K562 (cell line): ENCODE data around the gene TTLL10. TPM values are rescaled to one million over a fixed set of nuclear protein-coding genes. Genes with fewer than 3 reads are reported as not detected.

Experiments
- CBFB ChIP-seq: sonication (generic); formaldehyde crosslinking; IDR thresholded peaks from 2 replicates; pipeline ENCODE4 v1.4.0; 2020; ENCODE audit warnings: mild to moderate bottlenecking, missing genetic modification reagents
- MGA ChIP-seq: fragments of 450-650 bp; IDR thresholded peaks from 2 replicates; pipeline ENCODE4 v1.6.1; 2016; ENCODE audit warnings: mild to moderate bottlenecking, moderate library complexity
- NCOA2 ChIP-seq, 2 experiments: fragments of 450-650 bp; IDR thresholded peaks; 2 replicates each; pipeline ENCODE4 v1.6.1; 2018; ENCODE audit warnings: mild to moderate bottlenecking in 2 of 2, moderate library complexity in 1 of 2; ENCODE audit not compliant: partially characterized antibody in 2 of 2
- RERE ChIP-seq: sonication (generic); formaldehyde crosslinking; IDR thresholded peaks from 2 replicates; pipeline ENCODE4 v1.8.0; 2023; ENCODE audit warnings: missing genetic modification reagents, mild to moderate bottlenecking, borderline replicate concordance
- SRSF7 ChIP-seq: fragments of 200-400 bp; formaldehyde crosslinking; optimal IDR thresholded peaks from 2 replicates; pipeline ENCODE3; 2017; ENCODE audit warnings: mild to moderate bottlenecking, low read depth, low read length
- STAT5A ChIP-seq: IDR thresholded peaks from 2 replicates; pipeline ENCODE4 v1.6.1; 2012; ENCODE audit warnings: low read length, inconsistent platforms, borderline replicate concordance
- ZNF740 ChIP-seq, 3 experiments: fragments of 200-800 bp in 1 of 3; sonication (Bioruptor generic) in 1 of 3; sonication (generic) in 1 of 3; formaldehyde crosslinking in 1 of 3; IDR thresholded peaks; 2 replicates each; pipeline versions ENCODE4 v1.6.1 to v1.8.0; 2016 to 2022; ENCODE audit warnings: mild to moderate bottlenecking in 2 of 3, missing compliant biosample characterization in 2 of 3, missing genetic modification characterization in 2 of 3, missing genetic modification reagents in 1 of 3
- polyA plus RNA-seq, 8 experiments: library from polyadenylated mRNA; depleted of rRNA in 4 of 8; stranded (reverse) in 5 of 8; unstranded in 3 of 8; fragments of >200 nt; fragmentation: Nextera tagmentation in 2 of 8; fragmentation: Illumina TruSeq in 1 of 8; extraction: Ambion mirVana in 2 of 8; extraction: Trizol in 1 of 8; gene quantifications; 2 replicates each; pipeline versions ENCODE4 v1.2.1 to v1.2.3, GENCODE V29; 2011 to 2014; ENCODE audit warnings: inconsistent platforms in 1 of 8, missing spikeins in 1 of 8
- total RNA-seq, 7 experiments: library from RNA; depleted of rRNA in 6 of 7; stranded (reverse); fragments of >200 nt in 6 of 7; fragmentation: Illumina TruSeq in 2 of 7; extraction: Trizol in 2 of 7; gene quantifications; 2 replicates each; pipeline versions ENCODE4 v1.2.1 to v1.2.3, GENCODE V29; 2011 to 2021; ENCODE audit warnings: low replicate concordance in 1 of 7

Gene TTLL10
- total and polyA plus RNA-seq, 9 of the 15 experiments (the other 6 are each of a cell fraction or from before 2014, with no cell fraction given), result not detected

- TF ChIP-seq RERE (CRISPR knock-in tag), result no peak
- peak; percentile 70 for TF ChIP-seq SRSF7
- TF ChIP-seq MGA, result no peak
- TF ChIP-seq STAT5A, result no peak
- TF ChIP-seq ZNF740 (CRISPR knock-in tag; IDR thresholded peaks at IDR 0.05), result peak; percentile 71; the same call in 1 of the 2 replicates
- peak; percentile 12 to 51; a peak in 1 of 4 replicates for TF ChIP-seq ZNF740 (tag; IDR thresholded peaks at IDR 0.05)
- no peak for TF ChIP-seq CBFB (CRISPR knock-in tag)
- TF ChIP-seq NCOA2 (IDR thresholded peaks at IDR 0.05; ENCODE audit: partially characterized antibody in 2 of 2), result no peak
Observed at GRCh38 chr1:1232796-1233566, 59.3 kb downstream of the TTLL10 start (continued).
